Ovary (tissue), 9 donors: Measurements from ENCODE around the gene SV2C. TPM values are rescaled to one million over a fixed set of nuclear protein-coding genes. Genes with fewer than 3 reads are reported as not detected.

Source experiments
- DNase-seq, 5 donors: peaks; one replicate each; pipeline ENCODE4 v3.0.0-alpha.2; 2019 to 2020
- H3K27ac ChIP-seq, 2 donors: fragments of 200-600 bp; one replicate each; pipeline versions ENCODE4 v1.5.1 to v1.8.0; 2019 to 2022
- H3K27me3 ChIP-seq: fragments of 200-600 bp; one replicate; pipeline ENCODE4 v1.8.0; 2022
- H3K36me3 ChIP-seq: fragments of 200-600 bp; sonication (generic); one replicate; pipeline ENCODE4 v1.5.1; 2019
- H3K4me1 ChIP-seq: one replicate; pipeline ENCODE4 v1.8.1; 2013; ENCODE audit warnings: mild to moderate bottlenecking, moderate library complexity; ENCODE audit not compliant: insufficient read depth
- H3K4me3 ChIP-seq: fragments of 200-600 bp; sonication (generic); one replicate; pipeline ENCODE4 v1.5.1; 2017
- H3K9me3 ChIP-seq, 2 donors: fragments of 200-600 bp in 1 of 2; sonication (generic) in 1 of 2; one replicate each; pipeline versions ENCODE4 v1.5.1 to v1.8.1; 2013 to 2019; ENCODE audit warnings: mild to moderate bottlenecking in 1 of 2, moderate library complexity in 1 of 2
- EP300 ChIP-seq: sonication (generic); formaldehyde crosslinking; IDR thresholded peaks from one replicate; pipeline ENCODE4 v1.6.1; 2017; ENCODE audit warnings: antibody characterized with exemption
- POLR2A ChIP-seq: fragments of 450-650 bp; IDR thresholded peaks from one replicate; pipeline ENCODE4 v1.6.1; 2017; ENCODE audit warnings: antibody characterized with exemption, mild to moderate bottlenecking, moderate library complexity
- WGBS, 3 donors: extraction: QIAGEN DNeasy Blood & Tissue Kit in 1 of 3; methylation state at CpG; one replicate each; pipeline versions ENCODE4 v1.1.5 to v1.1.7; 2013 to 2017; 5-methylcytosine and 5-hydroxymethylcytosine counted together
- intact Hi-C, 4 donors: fragments of 100-400 bp; cut with DNase I; formaldehyde crosslinking; loops; one replicate each; pipeline versions ENCODE4 v1.11.0 to v1.15.1; 2022 to 2023
- polyA plus RNA-seq, 2 donors: library from polyadenylated mRNA; stranded (reverse); fragments of 200-250 nt in 1 of 2; fragments of 350-450 nt in 1 of 2; fragmentation: Illumina TruSeq in 1 of 2; extraction: RNeasy Lipid Tissue Mini Kit (QIAGEN cat#74804) in 1 of 2; gene quantifications; one replicate each; pipeline ENCODE4 v1.2.3, GENCODE V29; 2013 to 2014
- total RNA-seq, 7 donors: library from RNA; depleted of rRNA in 2 of 7; stranded (reverse); fragments of >200 nt in 2 of 7; fragmentation: NEBNext Ultra II Directional in 3 of 7; extraction: Animal tissue kit (Norgen Biotek cat#: 25700) in 3 of 7; gene quantifications; one replicate each; pipeline versions ENCODE4 v1.1.0 to v1.2.4, GENCODE V29; 2016 to 2023
- TF ChIP-seq, protein P1 (sequence below), 3 donors: fragments of 450-650 bp in 2 of 3; fragments of 200-600 bp in 1 of 3; IDR thresholded peaks; one replicate each; pipeline versions ENCODE4 v1.5.1 to v1.8.0; 2016 to 2022; ENCODE audit warnings: antibody characterized with exemption in 3 of 3, mild to moderate bottlenecking in 1 of 3
- donor health status: DM: no; HTN: no; CAD: no; lungs with moderate emphysema.
- donor health status: DM: no; HTN: no; CAD: no.
- donor health status: Bipolar disorder and iron deficiency.
- donor health status: DM: yes; HTN: yes; CAD: no.
- donor health status: DM: no; HTN: no; CAD: no.
- donor health status: DM: yes; HTN: yes; CAD: no.

The SV2C gene
- total and polyA plus RNA-seq, 9 donors: 0.10 to 1.3 (median 0.51) TPM

DNA sequence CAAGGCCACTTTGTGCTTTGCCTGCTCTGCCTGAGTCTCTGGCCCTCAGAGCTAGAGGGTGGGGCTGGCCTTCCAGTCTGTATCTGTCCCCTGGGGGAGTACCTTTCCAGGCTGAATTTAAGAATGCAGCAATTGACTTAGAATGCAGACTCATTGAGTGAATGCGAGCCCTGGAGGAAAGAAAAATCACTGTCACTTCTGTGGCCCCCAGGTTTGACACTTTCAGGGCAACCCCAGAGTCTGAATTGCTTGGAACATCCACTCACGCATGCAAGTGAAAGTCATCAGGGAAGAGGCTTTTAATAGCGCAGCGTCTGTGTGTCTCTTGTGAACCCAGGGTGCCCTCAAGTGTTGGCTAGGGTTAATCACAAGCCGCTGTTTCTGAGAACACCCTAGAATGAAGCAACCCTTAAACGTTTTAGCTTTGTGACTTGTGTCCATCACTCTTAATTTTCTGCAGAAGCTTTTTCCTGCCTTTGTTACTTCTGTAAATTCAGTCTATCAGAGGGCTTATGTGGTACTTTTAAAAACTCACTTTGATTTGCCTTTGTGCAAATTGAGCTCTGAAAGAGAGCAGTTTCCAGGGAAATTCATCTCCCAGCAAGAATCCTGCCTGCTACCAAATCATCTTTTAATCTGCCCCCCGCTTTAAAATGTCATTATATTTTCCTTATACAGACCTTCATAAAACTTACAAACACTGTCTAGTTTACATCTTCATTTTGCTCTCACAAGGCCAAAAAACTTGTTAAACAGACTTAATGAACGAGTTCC lies 173.1 kb downstream of the SV2C start:
- Histone ChIP-seq H3K27ac (no peak overlapping the region), H3K9me3 (no peaks in the 10 kb centered on the region), H3K27me3 (no peaks in the 10 kb centered on the region), H3K4me3 (no peak overlapping the region), H3K36me3 (no peaks in the 10 kb centered on the region), H3K4me1 (no peaks in the 10 kb centered on the region)
- 15 to 16% (median 16%) methylated on average over 8 of the region's 8 CpGs for WGBS, 3 donors
- peak; percentile 19 to 45 (median 33) for DNase-seq
- TF ChIP-seq, protein P1, sequence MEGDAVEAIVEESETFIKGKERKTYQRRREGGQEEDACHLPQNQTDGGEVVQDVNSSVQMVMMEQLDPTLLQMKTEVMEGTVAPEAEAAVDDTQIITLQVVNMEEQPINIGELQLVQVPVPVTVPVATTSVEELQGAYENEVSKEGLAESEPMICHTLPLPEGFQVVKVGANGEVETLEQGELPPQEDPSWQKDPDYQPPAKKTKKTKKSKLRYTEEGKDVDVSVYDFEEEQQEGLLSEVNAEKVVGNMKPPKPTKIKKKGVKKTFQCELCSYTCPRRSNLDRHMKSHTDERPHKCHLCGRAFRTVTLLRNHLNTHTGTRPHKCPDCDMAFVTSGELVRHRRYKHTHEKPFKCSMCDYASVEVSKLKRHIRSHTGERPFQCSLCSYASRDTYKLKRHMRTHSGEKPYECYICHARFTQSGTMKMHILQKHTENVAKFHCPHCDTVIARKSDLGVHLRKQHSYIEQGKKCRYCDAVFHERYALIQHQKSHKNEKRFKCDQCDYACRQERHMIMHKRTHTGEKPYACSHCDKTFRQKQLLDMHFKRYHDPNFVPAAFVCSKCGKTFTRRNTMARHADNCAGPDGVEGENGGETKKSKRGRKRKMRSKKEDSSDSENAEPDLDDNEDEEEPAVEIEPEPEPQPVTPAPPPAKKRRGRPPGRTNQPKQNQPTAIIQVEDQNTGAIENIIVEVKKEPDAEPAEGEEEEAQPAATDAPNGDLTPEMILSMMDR (IDR thresholded peaks at IDR 0.05): peak in 1 of 3 donors; percentile 22
- TF ChIP-seq EP300: no peak
- intact Hi-C loops: no loop called here

DNA sequence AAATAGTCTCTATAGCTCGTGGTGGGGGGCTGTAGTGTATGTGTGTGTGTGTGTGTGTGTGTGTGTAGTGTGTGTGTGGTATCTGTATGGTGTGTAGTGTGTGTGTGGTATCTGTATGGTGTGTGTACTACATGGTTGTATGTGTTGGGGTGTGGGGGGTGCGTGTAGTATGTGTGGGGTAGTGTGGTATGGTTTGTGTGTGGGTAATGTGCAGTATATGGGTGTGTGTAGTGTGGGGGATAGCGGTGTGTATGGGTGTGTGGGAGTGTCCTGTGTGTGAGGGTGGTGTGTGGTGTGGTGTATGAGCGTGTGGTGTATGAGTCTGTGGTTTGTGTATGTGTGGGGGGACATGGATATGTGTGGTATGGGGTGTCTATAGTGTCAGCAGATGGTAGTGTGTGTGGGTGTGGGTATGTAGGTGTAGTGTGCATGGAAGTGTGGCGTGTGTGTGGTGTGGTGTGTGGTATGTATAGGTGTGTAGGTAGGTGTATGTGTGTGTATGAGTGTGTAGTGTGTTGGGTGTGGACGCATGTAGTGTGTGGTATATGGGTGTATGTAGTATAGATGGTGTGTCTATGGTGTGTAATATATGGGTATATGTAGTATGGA lies 174.1 kb downstream of the SV2C start:
- no peak for DNase-seq
- H3K27ac ChIP-seq: no peak overlapping the region
- no peaks in the 10 kb centered on the region for H3K27me3 ChIP-seq
- intact Hi-C loops: no loop called here
- H3K4me3 ChIP-seq: no peak overlapping the region
- WGBS, 3 donors: 76 to 80% (median 77%) methylated on average over 6 of the region's 6 CpGs
- H3K36me3 ChIP-seq: no peaks in the 10 kb centered on the region
- TF ChIP-seq POLR2A (no peak), EP300 (no peak)
- TF ChIP-seq, protein P1 (IDR thresholded peaks at IDR 0.05): no peak
- no peaks in the 10 kb centered on the region for H3K4me1 ChIP-seq
- no peaks in the 10 kb centered on the region for H3K9me3 ChIP-seq

DNA sequence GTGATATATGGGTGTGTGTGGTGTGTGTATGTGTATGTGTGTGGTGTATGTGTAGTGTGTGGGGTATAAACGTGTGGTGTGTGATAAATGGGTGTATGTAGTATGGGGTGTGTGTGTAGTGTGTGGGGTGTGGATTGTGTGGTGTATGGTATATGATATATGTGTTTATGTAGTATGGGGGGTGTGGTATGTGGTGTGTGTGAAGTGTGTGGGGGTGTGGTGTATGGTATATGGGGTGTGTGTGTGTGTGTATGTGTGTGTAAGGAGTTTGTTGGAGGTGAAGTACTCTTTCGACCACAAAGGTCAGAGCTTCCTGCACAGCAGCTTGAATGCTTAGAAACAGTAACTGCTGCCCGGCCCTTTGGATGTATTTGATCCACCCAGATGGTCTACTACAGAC lies 174.7 kb downstream of the SV2C start:
- intact Hi-C loops: no loop called here
- H3K9me3 ChIP-seq: no peaks in the 10 kb centered on the region
- no peaks in the 10 kb centered on the region for H3K27me3 ChIP-seq
- no peak overlapping the region for H3K27ac ChIP-seq
- WGBS, 3 donors: 64 to 78% (median 66%) methylated on average over 3 of the region's 3 CpGs
- no peaks in the 10 kb centered on the region for H3K36me3 ChIP-seq
- DNase-seq: no peak
- no peaks in the 10 kb centered on the region for H3K4me1 ChIP-seq
- TF ChIP-seq, protein P1 (IDR thresholded peaks at IDR 0.05): no peak
- TF ChIP-seq EP300 (no peak), POLR2A (no peak)
- H3K4me3 ChIP-seq: no peak overlapping the region

DNA sequence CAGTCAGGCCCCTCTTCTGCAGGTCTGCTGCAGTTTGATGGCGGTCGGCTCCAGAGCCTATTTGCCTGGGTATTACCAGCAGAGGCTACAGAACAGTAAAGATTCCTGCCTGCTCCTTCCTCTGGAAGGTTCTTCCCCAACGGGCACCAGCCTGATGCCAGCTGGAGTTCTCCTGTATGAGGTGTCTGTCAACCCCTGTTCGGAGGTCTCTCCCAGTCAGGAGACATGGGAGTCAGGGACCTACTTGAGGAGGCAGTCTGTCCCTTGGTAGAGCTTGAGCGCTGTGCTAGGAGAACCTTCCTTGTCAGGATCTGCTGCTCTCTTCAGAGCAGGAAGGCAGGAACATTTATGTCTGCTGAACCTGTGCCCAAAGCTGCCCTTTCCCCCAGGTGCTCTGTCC lies 181.5 kb downstream of the SV2C start:
- Histone ChIP-seq H3K4me1 (no peaks in the 10 kb centered on the region), H3K36me3 (no peaks in the 10 kb centered on the region), H3K27me3 (no peaks in the 10 kb centered on the region), H3K9me3 (no peaks in the 10 kb centered on the region), H3K4me3 (no peak overlapping the region), H3K27ac (no peak overlapping the region)
- DNase-seq: no peak
- TF ChIP-seq EP300 (no peak), POLR2A (no peak)
- TF ChIP-seq, protein P1 (IDR thresholded peaks at IDR 0.05): no peak
- WGBS, 3 donors: 63 to 89% (median 74%) methylated on average over 5 of the region's 5 CpGs
- intact Hi-C loops: no loop called here
